ENCODE data around the gene CFAP107. TPM values are rescaled to one million over a fixed set of nuclear protein-coding genes. Genes with fewer than 3 reads are reported as not detected.

The CFAP107 gene
- total and polyA plus RNA-seq, 2 experiments from 2014 or later: not detected

DNA sequence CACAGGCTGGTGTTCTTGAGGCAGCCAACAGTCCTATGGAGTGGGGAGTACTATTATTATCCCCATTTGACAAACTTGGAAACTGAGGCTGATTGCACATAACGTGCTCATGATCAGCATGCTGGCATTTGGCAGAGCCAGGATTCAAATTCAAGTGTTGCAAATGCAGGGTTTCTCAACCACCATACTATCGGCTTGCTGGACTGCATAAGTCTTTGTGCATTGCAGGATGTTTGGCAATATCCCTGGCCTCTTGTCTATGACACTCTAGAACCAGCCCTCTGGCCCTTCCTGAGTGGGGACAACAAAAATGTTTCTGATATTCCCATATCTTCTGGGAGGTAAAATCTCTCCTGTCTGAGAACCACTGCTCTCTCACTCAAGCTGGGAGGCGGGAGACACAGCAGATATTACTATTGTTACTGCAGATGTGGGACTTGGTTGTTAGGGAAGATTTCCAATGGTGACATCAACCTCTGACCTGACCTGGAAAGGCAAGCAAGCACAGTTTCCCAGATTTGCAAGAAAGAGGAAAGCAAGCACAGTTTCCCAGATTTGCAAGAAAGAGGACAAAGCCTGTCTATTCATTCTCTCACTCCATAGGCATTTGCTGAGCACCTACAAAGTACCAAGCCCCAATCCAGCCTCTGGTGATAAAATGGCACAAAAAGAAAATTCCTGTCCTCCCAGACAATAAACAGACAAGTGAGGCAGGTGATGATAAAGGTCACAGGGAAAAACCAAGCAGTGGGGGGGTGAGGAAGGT, 31.1 kb upstream of the CFAP107 start:
- Histone ChIP-seq H3K27me3 (replicated peaks; ENCODE audit: insufficient read depth) (no peaks in the 10 kb centered on the region), H3K4me2 (ENCODE audit: unreplicated experiment) (no peak overlapping the region), H2AFZ (no peak overlapping the region), H3K27ac (no peak overlapping the region), H3K36me3 (ENCODE audit: low read depth) (no peaks in the 10 kb centered on the region), H4K20me1 (ENCODE audit: insufficient read depth) (no peaks in the 10 kb centered on the region), H3K4me1 (ENCODE audit: insufficient read depth) (peaks cover 26% of the 10 kb centered on the region), H3K79me2 (ENCODE audit: insufficient read depth) (no peaks in the 10 kb centered on the region), H3K9me2 (ENCODE audit: insufficient read depth) (no peaks in the 10 kb centered on the region), H3K9ac (no peak overlapping the region), H3K4me3 (no peak overlapping the region), H3K9me3 (ENCODE audit: low read depth) (no peaks in the 10 kb centered on the region), H3F3A (ENCODE audit: insufficient read depth) (peaks cover 8% of the 10 kb centered on the region; the same call in 1 of the 2 replicates)
- in situ Hi-C loops (cut with MboI): no loop called here
- no peak for TF ChIP-seq EZH2phosphoT487 (IDR thresholded peaks at IDR 0.05; ENCODE audit: insufficient read depth, low read depth)
- TF ChIP-seq EZH2 (IDR thresholded peaks at IDR 0.05; ENCODE audit: insufficient read depth, poor library complexity, severe bottlenecking): no peak
- 57 to 66% methylated on average over 3 of the region's 3 CpGs for WGBS, 2 experiments (ENCODE audit: low coverage in 1 of 2, low lambda C conversion rate in 2 of 2, missing lambda C conversion rate in 2 of 2)
- DNase-seq: no peak

DNA sequence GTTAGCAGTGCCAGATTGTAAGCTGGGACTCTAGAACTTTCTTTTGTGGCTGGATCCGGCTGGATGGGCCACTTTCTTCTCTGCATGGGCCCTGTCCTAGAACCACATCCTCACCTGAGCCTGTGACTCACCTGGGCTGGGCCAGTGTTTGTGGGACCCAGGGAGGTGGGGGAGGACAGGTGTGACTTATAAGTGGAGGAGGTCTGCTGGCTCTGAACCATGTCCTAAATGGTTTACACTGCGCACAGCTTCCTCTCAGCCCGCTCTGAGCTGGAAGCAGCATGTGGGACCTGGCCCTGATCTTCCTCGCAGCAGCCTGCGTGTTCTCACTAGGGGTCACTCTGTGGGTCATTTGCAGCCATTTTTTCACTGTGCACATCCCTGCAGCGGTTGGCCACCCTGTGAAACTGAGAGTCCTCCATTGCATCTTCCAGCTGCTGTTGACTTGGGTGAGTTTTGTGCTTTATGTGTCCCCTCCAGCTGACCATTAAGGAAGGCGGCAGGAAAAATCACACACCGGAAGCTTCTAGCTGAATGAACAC, 30.0 kb upstream of the CFAP107 start, which contains the start of gene AADACL3:
Gene AADACL3 (plus strand): TSS at position 215 of the 542 bp plus-strand sequence. CDS start 67 bp downstream, at position 282.
- 61 to 68% methylated on average over 7 to 8 of the region's 8 CpGs for WGBS, 2 experiments (ENCODE audit: low coverage in 1 of 2, low lambda C conversion rate in 2 of 2, missing lambda C conversion rate in 2 of 2)
- H3K36me3 ChIP-seq (ENCODE audit: low read depth): no peaks in the 10 kb centered on the region
- H3K9ac ChIP-seq: no peak within 1 kb of the TSS
- no peaks in the 10 kb centered on the region for H4K20me1 ChIP-seq (ENCODE audit: insufficient read depth)
- in situ Hi-C loops (cut with MboI): no loop called here
- no peak for TF ChIP-seq EZH2 (IDR thresholded peaks at IDR 0.05; ENCODE audit: insufficient read depth, poor library complexity, severe bottlenecking)
- TF ChIP-seq EZH2phosphoT487 (IDR thresholded peaks at IDR 0.05; ENCODE audit: insufficient read depth, low read depth): no peak
- H3K4me2 ChIP-seq (ENCODE audit: unreplicated experiment): no peak within 1 kb of the TSS
- H3K27me3 ChIP-seq (replicated peaks; ENCODE audit: insufficient read depth): no peaks in the 10 kb centered on the region
- peaks cover 15% of the 10 kb centered on the region for H3K4me1 ChIP-seq (ENCODE audit: insufficient read depth)
- H2AFZ ChIP-seq: no peak within 1 kb of the TSS
- no peak within 1 kb of the TSS for H3K4me3 ChIP-seq
- no peaks in the 10 kb centered on the region for H3K9me2 ChIP-seq (ENCODE audit: insufficient read depth)
- DNase-seq: no peak
- H3F3A ChIP-seq (ENCODE audit: insufficient read depth): no peaks in the 10 kb centered on the region
- no peak within 1 kb of the TSS for H3K27ac ChIP-seq
- no peaks in the 10 kb centered on the region for H3K79me2 ChIP-seq (ENCODE audit: insufficient read depth)
- H3K9me3 ChIP-seq (ENCODE audit: low read depth): no peaks in the 10 kb centered on the region

GRCh38 chr1:12717301-12717838, 28.6 kb upstream of the CFAP107 start:
- H3K4me2 ChIP-seq (ENCODE audit: unreplicated experiment): no peak overlapping the region
- no peaks in the 10 kb centered on the region for H3K9me3 ChIP-seq (ENCODE audit: low read depth)
- H4K20me1 ChIP-seq (ENCODE audit: insufficient read depth): no peaks in the 10 kb centered on the region
- in situ Hi-C loops (cut with MboI): no loop called here
- H3K27me3 ChIP-seq (replicated peaks; ENCODE audit: insufficient read depth): no peaks in the 10 kb centered on the region
- H3K4me3 ChIP-seq: no peak overlapping the region
- no peak overlapping the region for H3K27ac ChIP-seq
- H3K79me2 ChIP-seq (ENCODE audit: insufficient read depth): no peaks in the 10 kb centered on the region
- no peak for DNase-seq
- no peaks in the 10 kb centered on the region for H3K9me2 ChIP-seq (ENCODE audit: insufficient read depth)
- peaks cover 1% of the 10 kb centered on the region for H3K4me1 ChIP-seq (ENCODE audit: insufficient read depth)
- H3K36me3 ChIP-seq (ENCODE audit: low read depth): no peaks in the 10 kb centered on the region
- H2AFZ ChIP-seq: no peak overlapping the region
- no peak overlapping the region for H3K9ac ChIP-seq
- no peak for TF ChIP-seq EZH2 (IDR thresholded peaks at IDR 0.05; ENCODE audit: insufficient read depth, poor library complexity, severe bottlenecking)
- no peak for TF ChIP-seq EZH2phosphoT487 (IDR thresholded peaks at IDR 0.05; ENCODE audit: insufficient read depth, low read depth)
- H3F3A ChIP-seq (ENCODE audit: insufficient read depth): no peaks in the 10 kb centered on the region
- 46 to 54% methylated on average over 7 of the region's 7 CpGs for WGBS, 2 experiments (ENCODE audit: low coverage in 1 of 2, low lambda C conversion rate in 2 of 2, missing lambda C conversion rate in 2 of 2)

DNA sequence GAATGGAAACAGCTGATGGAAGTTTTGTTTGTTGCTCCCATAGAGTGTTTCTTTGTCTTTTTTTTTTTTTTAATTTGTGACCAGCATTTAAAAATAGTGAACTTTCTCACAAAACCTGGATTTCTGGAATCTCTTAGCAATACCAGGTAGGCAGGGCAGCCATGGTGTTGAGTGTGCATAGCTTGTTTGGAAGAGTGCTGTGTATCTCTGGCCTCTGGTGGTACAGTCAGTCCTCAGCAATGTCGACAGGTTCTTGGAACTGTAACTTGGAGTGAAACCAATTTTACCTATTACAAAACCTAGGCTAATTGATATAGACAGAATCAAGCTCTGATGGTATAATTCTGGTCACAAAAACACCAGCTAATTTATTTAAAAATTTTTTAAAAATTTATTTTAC, 23.4 kb upstream of the CFAP107 start:
- Histone ChIP-seq H3K79me2 (ENCODE audit: insufficient read depth) (no peaks in the 10 kb centered on the region), H3K4me2 (ENCODE audit: unreplicated experiment) (no peak overlapping the region), H3K4me3 (no peak overlapping the region), H3K9me2 (ENCODE audit: insufficient read depth) (no peaks in the 10 kb centered on the region), H3F3A (ENCODE audit: insufficient read depth) (no peaks in the 10 kb centered on the region), H2AFZ (no peak overlapping the region), H4K20me1 (ENCODE audit: insufficient read depth) (no peaks in the 10 kb centered on the region), H3K27ac (no peak overlapping the region), H3K4me1 (ENCODE audit: insufficient read depth) (no peaks in the 10 kb centered on the region), H3K27me3 (replicated peaks; ENCODE audit: insufficient read depth) (no peaks in the 10 kb centered on the region), H3K36me3 (ENCODE audit: low read depth) (no peaks in the 10 kb centered on the region), H3K9me3 (ENCODE audit: low read depth) (no peaks in the 10 kb centered on the region), H3K9ac (no peak overlapping the region)
- 42 to 55% methylated on average over 1 of the region's 1 CpG for WGBS, 2 experiments (ENCODE audit: low coverage in 1 of 2, low lambda C conversion rate in 2 of 2, missing lambda C conversion rate in 2 of 2)
- in situ Hi-C loops (cut with MboI): no loop called here
- no peak for TF ChIP-seq EZH2phosphoT487 (IDR thresholded peaks at IDR 0.05; ENCODE audit: insufficient read depth, low read depth)
- TF ChIP-seq EZH2 (IDR thresholded peaks at IDR 0.05; ENCODE audit: insufficient read depth, poor library complexity, severe bottlenecking): no peak
- no peak for DNase-seq

Data from GM23248 (cell line).